Liver (tissue), 3 donors: ENCODE data around the gene HMGA1.

ENCODE experiments used
- EGR1 ChIP-seq, 2 donors: IDR thresholded peaks; 2 replicates each; pipeline ENCODE4 v1.6.1; 2016 to 2018; ENCODE audit warnings: antibody characterized with exemption in 2 of 2, low read depth in 2 of 2
- FOXA1 ChIP-seq: IDR thresholded peaks from 2 replicates; pipeline ENCODE4 v1.6.1; 2016; ENCODE audit warnings: antibody characterized with exemption
- GABPA ChIP-seq, 2 donors: IDR thresholded peaks in 1 of 2; conservative IDR thresholded peaks in 1 of 2; 2 replicates each; pipeline ENCODE4 v1.6.1; 2016; ENCODE audit warnings: antibody characterized with exemption in 2 of 2, mild to moderate bottlenecking in 1 of 2, moderate library complexity in 1 of 2
- RAD21 ChIP-seq, 2 donors: IDR thresholded peaks; 2 replicates each; pipeline ENCODE4 v1.6.1; 2016; ENCODE audit warnings: antibody characterized with exemption in 2 of 2, mild to moderate bottlenecking in 2 of 2
- SP1 ChIP-seq: IDR thresholded peaks from 2 replicates; pipeline ENCODE4 v1.6.1; 2018; ENCODE audit warnings: antibody characterized with exemption, mild to moderate bottlenecking
- TAF1 ChIP-seq: conservative IDR thresholded peaks from 2 replicates; pipeline ENCODE4 v1.6.1; 2016; ENCODE audit warnings: antibody characterized with exemption, mild to moderate bottlenecking
- YY1 ChIP-seq: IDR thresholded peaks from 2 replicates; pipeline ENCODE4 v1.6.1; 2016; ENCODE audit warnings: antibody characterized with exemption, mild to moderate bottlenecking
- TF ChIP-seq, protein P1 (sequence below): fragments of 150-350 bp; IDR thresholded peaks from 2 replicates; pipeline ENCODE4 v1.5.1; 2017; ENCODE audit warnings: improper control_type of control experiment, low read depth, low read length; ENCODE audit not compliant: missing input control
- TF ChIP-seq, protein P2 (sequence below): IDR thresholded peaks from 2 replicates; pipeline ENCODE4 v1.6.1; 2016; ENCODE audit warnings: antibody characterized with exemption
- donor health status: healthy.
- donor health status: healthy.

DNA sequence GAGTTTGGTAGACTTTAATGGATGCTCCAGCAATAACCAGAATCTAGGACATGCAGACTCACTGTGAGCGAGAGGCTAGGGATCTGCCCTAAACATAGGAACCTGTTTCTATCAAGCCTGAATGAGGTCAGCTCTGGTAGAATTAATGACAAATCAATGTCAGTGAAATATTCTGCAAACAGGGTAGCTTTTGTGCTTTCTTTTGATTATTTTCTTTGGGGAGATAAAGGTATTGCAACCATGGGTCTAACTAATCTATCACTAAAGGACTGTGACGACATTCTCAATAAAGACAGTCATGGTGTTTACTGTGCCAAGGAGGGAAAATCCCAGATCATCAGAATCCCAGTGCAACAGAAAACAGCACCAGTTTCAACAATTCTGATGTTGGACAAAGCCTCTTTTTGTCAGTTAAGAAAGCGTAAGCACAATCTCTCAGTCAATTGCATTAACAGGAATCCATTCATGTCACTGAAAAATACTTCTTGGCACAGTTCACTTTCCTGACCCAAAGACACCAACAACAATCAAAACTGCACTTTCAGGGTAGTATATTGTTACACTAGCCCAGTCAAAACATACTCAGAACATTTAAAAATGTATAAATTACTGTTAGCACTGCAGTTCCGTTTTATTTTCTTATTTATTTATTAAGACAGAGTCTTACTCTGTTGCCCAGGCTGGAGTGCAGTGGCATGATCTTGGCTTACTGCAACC, 48.9 kb downstream of the HMGA1 start:
- TF ChIP-seq FOXA1 (no peak), SP1 (no peak), EGR1 (IDR thresholded peaks at IDR 0.05; ENCODE audit: low read depth in 2 of 2) (no peak), RAD21 (IDR thresholded peaks at IDR 0.05) (peak in 1 of 2 donors; percentile 3), TAF1 (no peak), GABPA (IDR thresholded peaks at IDR 0.05 in 1 of 2, conservative IDR thresholded peaks at IDR 0.05 in 1 of 2) (no peak), YY1 (no peak)
- TF ChIP-seq, protein P1, sequence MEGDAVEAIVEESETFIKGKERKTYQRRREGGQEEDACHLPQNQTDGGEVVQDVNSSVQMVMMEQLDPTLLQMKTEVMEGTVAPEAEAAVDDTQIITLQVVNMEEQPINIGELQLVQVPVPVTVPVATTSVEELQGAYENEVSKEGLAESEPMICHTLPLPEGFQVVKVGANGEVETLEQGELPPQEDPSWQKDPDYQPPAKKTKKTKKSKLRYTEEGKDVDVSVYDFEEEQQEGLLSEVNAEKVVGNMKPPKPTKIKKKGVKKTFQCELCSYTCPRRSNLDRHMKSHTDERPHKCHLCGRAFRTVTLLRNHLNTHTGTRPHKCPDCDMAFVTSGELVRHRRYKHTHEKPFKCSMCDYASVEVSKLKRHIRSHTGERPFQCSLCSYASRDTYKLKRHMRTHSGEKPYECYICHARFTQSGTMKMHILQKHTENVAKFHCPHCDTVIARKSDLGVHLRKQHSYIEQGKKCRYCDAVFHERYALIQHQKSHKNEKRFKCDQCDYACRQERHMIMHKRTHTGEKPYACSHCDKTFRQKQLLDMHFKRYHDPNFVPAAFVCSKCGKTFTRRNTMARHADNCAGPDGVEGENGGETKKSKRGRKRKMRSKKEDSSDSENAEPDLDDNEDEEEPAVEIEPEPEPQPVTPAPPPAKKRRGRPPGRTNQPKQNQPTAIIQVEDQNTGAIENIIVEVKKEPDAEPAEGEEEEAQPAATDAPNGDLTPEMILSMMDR: no peak
- TF ChIP-seq, protein P2, sequence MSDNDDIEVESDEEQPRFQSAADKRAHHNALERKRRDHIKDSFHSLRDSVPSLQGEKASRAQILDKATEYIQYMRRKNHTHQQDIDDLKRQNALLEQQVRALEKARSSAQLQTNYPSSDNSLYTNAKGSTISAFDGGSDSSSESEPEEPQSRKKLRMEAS: no peak
